HUDEP-2 (cell line): Measurements from ENCODE around the gene MUC3A.

ENCODE experiments used
- DNase-seq, 76 experiments: peaks; one replicate each; lab custom pipeline; 2025; ENCODE audit not compliant: unreplicated experiment in 76 of 76; lab: John Stamatoyannopoulos, UW

MUC3A gene

DNA sequence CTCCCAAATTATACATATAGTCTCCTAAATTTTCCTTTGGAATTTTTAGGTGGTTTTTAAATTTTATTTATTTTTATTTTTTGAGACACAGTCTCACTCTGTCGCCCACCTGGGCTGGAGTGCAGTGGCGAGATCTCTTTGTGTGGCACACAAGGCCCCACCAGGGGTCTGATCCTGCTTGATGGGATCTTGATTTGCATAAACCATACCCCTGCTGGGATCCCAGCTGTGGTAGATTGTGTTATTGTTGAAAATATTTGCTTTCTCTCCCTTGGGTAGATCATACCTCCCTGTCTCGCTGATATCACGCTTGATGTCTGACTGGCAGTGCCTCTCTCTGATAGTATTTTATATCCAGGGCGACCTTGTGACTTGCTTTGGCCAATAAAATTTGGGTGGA, 5.6 kb upstream of the MUC3A start:
- DNase-seq: no peak

DNA sequence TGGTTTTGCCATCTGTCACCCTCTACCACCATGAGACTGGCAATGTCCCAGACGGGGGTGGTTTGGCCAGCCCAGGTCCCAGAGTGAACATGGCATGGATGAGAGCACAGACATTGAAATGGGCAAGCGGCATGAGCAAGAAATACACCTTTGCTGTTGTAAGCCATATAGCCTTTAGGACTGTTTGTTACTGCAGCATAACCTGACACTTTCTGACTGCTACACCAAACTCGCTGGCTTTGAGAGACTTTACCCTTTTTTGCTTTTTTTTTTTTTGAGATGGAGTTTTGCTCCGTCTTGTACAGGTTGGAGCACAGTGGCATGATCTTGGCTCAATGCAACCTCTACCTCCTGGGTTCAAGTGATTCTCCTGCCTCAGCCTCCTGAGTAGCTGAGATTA, 5.2 kb upstream of the MUC3A start:
- DNase-seq: no peak

DNA sequence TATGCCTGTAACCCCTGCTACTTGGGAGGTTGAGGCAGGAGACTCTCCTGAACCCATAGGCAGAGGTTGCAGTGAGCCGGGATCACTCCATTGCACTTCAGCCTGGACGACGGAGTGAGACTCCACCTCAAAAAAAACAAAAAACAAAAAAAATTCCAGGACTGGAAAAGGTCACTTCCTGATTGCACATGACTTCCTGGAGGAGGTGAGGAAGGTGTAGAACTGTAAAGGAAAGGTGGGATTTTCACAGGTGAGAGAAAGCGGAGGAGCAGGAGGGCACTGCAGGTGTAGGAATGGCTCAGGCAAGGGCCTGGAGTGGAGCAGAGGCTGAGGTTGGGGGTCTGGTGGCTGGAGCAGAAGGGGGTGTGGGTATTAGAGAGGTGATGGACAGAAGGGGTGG, 3.2 kb upstream of the MUC3A start:
- no peak for DNase-seq

DNA sequence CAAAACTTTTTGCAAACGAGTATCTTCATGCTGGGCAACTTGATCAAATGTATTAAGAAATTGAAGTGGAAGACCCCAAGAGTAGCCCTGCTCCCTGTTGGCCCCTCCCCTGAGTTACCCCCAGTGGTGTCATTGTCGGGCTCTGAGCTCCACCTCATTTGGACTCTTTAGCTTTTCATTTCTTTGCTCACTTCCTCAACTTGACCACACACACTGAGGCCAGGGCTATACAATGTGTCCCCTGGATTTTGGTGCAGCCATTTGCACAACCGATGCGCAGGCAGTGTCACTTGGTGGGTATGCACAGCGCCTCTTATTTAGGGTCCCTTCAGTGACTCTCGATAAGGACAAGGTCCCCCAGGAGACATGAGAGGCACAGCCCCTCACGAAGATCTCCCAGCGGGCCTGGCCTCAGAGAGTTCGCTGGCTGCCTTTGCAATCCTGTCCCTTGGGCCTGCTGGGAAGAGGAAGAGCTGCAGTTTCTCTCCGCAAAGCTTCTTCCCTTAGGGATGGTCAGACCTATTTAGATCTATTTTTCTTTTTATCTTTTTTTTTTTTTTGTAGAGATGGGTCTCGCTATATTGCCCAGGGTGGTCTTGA, 2.5 kb upstream of the MUC3A start:
- DNase-seq: no peak

DNA sequence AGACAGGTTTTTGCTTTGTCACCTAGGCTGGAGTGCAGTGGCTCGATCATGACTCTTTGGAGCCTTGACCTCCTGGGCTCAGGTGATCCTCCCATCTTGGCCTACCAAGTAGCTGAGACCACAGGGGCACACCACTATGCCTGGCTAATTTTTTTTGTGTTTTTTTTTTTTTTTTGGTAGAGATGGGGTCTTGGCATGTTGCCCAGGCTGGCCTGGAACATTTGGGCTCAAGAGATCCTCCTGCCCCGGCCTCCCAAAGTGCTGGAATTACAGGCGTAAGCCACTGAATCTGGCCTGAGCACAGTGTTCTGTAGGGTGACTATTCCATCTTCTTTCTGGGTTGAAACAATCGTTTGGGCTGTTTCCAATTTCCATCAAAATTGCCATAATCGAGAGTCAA, 1.5 kb upstream of the MUC3A start:
- no peak for DNase-seq

DNA sequence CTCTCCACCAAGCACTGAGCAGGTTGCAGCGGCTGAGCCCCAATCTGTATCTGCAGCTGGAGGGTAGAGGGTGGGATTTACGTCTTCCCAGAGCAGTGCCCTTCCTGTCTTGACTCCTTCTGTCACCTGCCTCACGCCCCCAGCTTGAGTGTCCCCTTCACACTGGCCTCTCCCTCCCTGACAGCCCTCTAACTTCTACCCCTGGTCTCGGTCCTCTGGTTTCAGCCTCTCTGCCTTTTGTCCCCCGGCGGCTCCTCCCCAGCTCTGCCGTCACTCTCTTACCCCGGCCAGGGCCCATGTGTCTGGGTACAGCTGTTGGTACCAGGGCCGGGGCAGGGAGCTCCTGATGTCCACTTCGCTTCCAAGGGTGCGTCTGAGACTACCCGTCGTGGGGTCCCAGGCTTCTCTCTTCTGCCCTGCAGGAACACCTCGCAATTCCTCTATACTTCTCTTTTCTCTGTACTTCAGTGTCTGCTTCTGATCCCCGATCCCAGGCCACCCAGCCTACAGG, 654 bp downstream of the MUC3A start:
- DNase-seq: no peak

DNA sequence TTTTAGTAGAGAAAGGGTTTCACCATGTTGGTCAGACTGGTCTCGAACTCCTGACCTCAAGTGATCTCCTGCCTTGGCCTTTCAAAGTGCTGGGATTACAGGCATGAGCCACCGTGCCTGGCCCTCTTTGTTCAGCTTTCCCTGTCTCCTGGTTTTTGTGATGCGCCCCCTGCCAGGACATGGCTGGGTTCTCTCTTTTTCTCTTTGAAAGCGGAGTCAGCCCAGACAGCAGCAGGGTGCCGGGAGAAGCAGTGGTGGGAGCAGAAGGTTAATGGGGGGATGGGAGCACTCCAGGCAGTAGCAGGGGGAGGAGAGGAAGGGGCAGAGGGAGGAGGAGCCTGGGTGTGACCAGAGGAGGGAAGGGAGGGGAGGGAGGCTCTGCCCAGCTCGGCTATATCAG, 1.8 kb downstream of the MUC3A start:
- no peak for DNase-seq

DNA sequence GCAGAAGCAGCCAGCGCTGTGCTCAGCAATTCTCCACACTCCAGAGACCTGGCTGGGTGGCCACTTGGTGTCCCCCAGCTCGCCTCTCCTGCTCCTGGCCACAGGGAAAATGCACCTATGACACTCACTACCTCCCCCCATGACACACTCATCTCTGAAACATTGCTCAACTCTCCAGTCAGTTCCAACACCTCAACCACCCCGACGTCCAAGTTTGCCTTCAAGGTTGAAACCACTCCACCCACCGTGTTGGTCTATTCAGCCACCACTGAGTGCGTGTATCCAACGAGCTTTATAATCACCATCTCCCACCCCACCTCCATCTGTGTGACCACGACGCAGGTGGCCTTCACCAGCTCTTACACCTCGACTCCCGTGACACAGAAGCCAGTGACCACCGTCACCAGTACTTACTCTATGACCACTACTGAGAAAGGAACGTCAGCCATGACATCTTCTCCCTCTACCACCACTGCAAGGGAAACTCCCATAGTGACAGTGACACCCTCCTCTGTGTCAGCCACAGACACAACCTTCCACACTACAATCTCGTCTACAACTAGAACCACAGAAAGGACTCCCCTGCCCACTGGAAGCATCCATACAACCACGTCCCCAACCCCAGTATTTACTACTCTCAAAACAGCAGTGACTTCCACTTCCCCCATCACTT, 2.7 kb downstream of the MUC3A start:
- no peak for DNase-seq

DNA sequence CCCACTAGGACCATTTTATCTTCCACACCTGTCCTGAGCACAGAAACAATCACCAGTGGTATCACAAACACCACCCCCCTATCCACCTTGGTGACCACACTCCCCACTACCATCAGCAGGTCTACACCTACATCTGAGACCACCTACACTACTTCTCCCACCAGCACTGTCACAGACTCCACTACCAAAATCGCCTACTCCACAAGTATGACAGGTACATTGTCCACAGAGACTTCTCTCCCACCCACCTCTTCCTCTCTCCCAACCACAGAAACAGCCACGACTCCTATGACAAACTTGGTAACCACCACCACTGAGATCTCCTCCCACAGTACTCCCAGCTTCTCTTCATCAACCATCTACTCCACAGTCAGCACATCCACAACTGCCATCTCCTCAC, 3.3 kb downstream of the MUC3A start:
- DNase-seq: no peak

DNA sequence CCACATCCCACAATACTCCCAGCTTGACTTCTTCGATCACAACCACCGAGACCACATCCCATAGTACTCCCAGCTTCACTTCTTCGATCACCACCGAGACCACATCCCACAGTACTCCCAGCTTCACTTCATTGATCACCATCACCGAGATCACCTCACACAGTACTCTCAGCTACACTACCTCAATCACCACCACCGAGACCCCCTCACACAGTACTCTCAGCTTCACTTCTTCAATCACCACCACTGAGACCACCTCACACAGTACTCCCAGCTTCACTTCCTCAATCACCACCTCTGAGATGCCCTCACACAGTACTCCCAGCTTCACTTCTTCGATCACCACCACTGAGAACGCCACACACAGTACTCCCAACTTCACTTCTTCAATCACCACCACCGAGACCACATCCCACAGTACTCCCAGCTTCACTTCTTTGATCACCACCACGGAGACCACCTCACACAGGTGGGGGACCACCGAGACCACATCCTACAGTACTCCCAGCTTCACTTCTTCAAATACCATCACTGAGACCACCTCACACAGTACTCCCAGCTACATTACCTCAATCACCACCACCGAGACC, 8.6 kb downstream of the MUC3A start:
- DNase-seq: no peak

DNA sequence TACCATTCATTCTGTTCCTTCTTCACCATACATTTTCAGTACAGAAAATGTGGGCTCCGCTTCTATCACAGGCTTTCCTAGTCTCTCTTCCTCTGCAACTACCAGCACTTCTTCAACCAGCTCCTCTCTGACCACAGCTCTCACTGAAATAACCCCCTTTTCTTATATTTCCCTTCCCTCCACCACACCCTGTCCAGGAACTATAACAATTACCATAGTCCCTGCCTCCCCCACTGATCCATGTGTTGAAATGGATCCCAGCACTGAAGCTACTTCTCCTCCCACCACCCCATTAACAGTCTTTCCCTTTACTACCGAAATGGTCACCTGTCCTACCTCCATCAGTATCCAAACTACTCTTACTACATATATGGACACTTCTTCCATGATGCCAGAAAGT, 10.6 kb downstream of the MUC3A start:
- no peak for DNase-seq

DNA sequence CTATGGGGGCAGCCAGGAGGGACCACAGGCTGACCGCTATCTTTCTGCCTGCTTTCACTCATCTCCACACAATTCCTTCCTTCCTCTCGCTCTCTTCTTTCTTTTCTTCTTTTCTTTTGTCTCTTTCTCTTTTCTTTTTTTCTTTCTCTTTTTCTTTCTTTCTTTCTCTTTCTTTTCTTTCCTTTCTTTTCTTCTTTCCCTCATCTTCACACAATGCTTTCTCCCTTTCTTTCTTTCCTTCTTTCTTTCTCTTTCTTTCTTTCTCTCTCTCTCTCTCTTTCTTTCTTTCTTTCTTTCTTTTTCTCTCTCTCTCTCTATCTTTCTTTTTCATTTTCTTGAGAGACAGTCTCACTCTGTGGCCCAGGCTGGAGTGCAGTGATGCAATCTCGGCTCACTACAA, 13.2 kb downstream of the MUC3A start:
- DNase-seq: no peak

DNA sequence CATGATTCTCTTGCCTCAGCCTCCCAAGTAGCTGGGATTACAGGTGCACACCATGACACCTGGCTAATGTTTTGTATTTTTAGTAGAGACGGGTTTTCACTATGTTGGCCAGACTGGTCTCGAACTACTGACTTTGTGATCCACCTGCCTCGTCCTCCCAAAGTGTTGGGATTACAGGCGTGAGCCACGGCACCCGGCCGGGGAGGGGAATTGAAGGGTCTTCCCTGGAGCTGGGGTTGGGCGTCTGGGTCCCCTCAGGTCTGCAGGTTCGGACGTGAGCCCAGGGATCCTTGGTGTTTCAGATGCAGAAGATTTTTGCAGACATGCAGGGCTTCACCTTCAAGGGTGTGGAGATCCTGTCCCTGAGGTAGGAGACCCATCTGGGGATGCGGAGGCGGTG, 14.1 kb downstream of the MUC3A start:
- no peak for DNase-seq

DNA sequence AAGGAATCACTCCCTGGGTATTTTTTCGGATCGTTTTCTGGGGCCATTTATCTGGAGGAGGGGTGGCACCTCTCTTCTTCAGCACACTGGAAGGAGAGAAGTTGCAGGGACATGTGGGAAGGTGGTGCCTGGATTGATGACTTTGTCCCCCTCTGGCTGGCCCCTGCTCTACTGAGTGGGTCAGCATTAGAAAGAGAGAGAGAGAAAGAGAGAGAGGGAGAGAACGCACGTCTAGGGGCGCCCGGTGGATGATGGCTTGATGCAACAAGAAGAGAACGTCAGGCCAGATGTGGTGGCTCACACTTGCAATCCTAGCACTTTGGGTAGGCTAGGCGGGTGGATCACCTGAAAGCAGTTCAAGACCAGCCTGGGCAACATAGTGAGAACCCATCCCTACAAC, 14.5 kb downstream of the MUC3A start:
- no peak for DNase-seq

DNA sequence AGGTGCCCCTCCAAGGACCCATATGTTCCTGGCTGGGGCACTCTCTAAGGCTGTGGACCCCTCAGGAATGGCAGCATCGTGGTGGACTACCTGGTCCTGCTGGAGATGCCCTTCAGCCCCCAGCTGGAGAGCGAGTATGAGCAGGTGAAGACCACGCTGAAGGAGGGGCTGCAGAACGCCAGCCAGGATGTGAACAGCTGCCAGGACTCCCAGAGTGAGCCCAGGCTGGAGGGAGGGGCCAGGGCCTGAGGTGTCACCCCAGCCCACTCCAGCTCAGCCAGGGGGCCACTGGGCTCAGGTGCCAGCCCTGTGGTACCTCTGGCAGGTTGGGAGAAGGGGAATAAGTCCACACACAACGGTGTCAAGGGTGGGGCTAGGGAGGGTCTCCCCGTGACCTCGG, 15.3 kb downstream of the MUC3A start:
- no peak for DNase-seq

DNA sequence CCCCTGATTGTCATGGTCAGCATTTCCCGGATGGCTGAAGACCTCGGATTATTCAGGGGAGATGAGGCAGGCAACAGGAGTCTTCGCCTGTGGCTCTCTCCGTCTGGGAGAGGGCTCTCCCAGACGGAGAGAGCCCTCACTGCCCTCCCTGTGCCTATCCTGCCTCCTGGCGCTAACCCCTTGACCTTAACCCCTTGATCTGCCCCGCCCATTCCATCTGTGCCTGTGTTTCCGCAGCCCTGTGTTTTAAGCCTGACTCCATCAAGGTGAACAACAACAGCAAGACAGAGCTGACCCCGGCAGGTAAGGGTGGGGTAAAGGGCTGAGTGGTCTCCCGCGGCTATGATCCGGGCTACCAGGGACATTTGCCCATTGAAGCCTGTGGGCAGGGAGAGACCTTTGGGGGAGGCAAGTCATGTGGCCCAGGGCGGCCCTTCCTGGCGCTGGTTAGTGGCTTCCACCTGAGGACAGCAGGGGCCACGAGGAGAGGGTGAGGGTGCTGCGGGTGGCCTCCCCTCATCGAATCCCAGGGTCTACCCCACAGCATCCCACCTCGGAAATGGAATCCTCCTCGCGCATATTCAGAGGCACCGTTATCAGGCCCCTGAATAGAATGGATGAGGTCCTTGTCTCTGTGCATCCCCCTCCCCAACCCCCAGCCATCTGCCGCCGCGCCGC, 15.8 kb downstream of the MUC3A start:
- no peak for DNase-seq

DNA sequence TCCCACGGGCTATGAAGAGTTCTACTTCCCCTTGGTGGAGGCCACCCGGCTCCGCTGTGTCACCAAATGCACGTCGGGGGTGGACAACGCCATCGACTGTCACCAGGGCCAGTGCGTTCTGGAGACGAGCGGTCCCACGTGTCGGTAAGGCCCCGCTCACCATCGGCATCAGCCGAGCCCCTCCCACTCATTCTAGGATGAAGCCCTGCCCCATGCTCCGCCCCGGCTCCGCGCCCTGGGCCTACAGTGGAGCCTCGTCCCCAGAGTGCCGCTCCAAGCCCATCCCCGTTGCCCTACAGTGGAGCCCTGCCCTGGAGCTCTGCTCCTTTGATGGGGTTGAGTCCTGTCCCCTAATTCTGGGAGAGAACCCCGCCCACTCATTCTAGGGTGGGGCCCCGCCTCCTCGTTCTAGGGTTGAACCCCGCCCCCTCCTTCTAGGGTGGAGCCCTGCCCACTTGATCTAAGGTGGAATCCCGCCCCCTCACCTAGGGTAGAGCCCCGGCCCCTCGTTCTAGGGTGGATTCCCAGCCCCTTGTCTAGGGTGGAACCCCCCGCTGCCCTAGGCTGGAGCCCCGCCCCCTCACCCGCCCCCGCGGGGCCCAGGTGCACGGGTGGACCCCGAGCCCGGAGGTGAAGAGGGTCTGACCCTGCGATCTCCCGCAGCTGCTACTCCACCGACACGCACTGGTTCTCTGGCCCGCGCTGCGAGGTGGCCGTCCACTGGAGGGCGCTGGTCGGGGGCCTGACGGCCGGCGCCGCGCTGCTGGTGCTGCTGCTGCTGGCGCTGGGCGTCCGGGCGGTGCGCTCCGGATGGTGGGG, 16.6 kb downstream of the MUC3A start:
- no peak for DNase-seq

DNA sequence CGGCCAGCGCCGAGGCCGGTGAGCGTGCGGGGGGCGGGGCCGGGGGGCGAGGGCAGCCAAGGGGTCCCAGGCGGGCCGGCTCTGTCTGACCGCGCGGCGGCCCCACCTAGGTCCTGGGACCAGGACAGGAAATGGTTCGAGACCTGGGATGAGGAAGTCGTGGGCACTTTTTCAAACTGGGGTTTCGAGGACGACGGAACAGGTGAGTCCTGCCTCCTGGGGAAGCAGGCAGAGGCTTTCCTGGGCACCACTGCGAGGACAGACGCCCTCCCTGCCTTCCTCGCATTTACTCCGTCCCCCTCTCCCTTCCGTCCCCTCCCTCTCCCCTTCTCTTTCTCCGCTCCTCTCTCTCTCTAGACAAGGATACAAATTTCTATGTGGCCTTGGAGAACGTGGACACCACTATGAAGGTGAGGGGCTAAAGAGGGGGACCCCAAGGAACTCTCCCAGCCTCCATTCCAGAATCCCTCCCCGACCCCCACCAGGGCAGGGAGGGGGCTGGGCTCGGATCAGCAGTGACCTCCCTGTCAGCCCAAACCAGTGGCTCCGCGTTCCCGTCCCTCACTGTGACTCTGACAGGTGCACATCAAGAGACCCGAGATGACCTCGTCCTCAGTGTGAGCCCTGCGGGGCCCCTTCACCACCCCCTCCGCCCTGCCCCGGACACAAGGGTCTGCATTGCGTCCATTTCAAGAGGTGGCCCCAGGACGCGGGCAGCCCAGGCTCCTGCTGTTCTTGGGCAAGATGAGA, 17.4 kb downstream of the MUC3A start:
- no peak for DNase-seq

DNA sequence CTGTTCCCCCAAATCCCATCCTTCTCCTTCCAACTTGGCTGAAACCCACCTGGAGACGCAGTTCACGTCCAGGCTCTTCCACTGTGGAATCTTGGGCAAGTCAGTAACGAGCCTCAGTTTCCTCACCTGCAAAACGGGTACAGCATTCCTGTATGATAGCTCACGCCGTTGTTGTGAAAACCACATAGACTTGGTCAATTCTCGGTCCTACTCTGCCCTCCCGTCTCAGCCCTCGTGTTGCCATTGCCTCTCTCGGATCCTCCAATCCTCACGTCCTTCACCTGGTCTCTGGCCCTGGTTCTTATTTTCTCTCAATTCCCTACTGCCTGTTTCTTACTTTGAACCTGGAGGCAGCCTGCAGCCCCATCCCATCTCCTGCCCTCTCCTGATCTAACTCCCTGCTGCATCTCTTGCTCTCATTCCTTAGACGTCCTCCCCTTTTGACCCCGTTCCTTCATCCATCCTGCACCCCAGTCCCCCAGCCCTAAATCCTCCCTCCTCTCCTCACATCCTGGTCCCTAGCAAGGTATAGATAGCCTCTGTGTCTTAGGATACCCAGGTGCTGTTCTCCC, 18.0 kb downstream of the MUC3A start:
- no peak for DNase-seq

DNA sequence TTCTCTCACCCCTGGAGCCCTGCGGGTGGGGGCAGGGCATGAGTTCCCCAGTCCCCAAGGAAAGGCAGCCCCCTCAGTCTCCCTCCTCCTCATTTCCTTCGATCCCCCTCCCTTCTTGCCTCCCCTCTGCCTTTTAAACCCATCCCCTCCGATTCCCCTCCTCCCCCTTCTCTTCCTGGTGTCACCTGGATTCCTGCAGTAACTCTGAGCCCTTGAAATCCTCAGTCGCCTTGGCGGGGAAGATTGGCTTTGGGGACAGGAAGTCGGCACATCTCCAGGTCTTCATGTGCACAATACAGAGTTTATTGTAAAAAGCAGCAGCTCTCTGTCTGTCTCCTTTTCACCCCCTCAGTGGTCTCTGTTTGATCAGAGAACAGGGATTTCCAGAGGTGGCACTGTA, 18.7 kb downstream of the MUC3A start:
- no peak for DNase-seq
